ENCODE data around the gene CCDC34.
"Not testable (repeated sequence)": the region's sequence is repeated elsewhere in the genome, so short reads cannot be mapped to it uniquely, and the experiment has no call there.

The CCDC34 gene

DNA sequence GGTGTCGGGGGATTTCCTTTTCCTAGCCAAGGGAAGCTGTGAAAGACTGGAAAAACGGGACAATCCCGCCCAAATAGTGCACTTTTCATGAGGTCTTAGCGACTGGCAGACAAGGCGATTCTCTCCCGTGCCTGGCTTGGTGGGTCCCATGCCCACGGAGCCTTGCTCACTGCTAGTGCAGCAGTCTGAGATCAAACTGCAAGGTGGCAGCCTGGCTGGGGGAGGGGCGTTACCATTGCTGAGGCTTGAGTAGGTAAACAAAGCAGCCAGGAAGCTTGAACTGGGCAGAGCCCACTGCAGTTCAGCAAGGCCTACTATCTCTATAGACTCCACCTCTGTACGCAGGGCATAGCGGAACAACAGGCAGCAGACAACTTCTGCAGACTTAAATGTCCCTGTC lies 41.7 kb downstream of the CCDC34 start:
- DNase-seq (ENCODE audit: low spot score): not testable (repeated sequence)

DNA sequence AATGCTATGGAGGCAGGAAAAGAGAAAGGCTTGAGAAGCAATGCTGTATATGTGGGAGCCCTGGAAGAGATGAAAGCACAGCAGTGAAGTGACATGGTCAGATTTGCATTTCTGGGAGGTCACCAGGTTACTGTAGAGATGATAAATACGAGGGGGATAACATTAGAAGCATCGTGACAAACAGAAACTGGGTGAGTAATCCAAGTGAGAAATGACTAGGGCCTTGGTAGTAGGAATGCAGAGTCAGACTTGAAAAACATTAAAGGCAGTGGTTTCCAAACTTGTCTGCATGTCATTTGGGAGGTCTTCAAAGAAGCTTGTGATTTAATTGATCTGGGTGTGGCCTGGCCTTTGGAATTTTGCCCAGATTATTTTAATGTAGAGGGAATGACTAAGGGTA lies 43.9 kb downstream of the CCDC34 start:
- DNase-seq (ENCODE audit: low spot score): peak; percentile 31

DNA sequence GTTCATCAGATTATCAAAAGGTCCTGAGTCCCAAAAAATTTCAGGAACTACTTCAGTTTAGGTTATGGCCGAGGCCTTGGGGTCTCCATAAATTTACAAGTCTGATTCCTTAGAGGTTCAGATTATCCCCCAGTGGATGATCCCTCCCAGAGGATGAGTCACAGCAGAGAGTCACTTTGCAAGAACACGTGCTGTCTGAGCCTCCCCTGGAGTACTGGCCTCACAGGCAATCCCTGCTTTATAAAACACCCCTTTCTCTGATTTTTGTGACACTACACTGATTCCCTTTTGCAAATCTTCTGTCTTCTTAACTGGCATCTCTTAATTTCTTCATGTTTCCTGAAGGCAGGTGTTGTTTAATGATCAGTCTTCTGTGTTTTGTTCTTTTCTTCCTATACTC lies 45.3 kb downstream of the CCDC34 start:
- no peak for DNase-seq (ENCODE audit: low spot score)

DNA sequence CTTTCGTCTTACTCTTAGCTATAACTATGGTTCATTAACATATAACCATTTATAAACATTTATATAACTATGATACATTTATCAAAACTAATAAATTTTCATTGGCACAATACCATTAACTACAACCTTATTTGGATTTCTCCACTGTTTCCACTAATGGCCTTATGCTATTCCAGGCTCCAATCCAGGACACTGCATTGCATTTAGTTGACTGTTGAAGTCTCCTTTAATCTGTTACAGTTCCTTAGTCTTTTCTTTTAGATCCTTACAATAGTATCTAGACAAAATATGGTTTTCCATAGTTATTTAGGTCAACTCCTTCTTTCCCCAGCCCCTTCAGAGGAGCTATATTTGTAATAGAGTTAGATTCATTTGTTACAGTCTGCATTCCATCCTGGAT lies 47.2 kb downstream of the CCDC34 start:
- no peak for DNase-seq (ENCODE audit: low spot score)

DNA sequence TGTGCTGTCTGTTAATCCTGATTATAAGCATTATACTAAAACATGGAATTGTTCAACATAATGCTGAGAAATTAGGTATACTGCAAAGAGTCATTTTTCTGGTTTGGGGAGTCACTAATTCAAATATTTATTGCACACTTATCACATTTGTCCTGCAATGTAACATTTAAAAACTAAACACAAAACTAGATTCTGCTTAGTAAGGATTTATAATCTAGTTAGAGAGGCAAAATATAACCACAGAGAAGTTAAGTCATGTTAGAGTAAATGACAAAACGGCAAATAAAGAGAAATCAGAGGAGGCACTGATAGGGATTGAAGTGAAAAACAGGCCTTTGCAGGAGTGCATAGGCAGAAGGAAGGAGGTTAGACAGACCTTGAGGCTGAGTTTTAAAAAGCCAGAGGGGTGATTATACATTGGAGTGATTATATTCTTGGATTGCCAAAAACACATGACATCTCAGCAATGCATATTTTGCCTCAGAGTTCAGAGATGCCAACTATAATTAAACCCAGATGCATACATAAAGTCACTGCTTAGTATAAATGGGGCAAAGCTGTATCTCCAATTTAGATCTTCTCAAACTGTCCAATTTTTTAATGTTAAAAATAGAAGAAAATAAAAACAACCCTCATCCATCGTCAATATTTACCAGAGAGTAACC lies 49.7 kb downstream of the CCDC34 start:
- DNase-seq (ENCODE audit: low spot score): no peak

DNA sequence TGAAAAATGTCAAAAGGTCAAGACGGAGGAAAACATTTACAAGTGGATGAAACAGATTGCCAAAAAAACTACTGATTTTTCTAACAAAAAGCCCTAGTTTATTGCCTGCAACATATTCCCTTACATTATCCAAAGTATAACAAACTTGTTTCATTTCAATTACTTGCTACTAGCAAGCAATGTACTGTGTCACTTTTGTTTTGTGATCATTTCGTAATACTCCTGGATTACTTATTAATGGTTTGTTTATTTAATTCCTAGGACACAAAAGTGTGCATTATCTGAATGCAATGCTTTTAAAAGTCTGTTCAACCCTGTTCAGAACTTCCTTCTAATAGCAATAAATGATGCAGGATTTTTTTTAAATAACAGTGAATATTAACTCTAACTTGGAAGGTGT lies 50.9 kb downstream of the CCDC34 start:
- DNase-seq (ENCODE audit: low spot score): no peak

DNA sequence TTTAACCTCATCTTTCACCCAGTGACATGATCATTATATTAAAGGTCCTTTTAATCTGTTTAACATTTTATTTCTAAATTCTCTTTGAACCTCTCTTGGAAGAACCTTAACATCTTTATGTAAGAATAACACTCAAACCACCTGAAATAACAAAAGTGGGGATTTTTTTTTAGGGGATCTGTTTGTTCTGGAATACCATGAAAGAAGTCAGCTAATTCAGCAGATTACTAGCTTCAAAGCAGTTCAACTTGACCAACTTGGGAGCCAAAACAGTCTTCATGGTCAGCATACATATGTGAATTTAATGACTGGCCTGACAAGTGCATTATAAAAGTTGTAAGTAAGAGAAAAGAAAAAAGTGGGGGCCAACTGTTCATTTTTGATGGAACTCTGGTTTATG lies 52.3 kb downstream of the CCDC34 start:
- DNase-seq (ENCODE audit: low spot score): no peak

DNA sequence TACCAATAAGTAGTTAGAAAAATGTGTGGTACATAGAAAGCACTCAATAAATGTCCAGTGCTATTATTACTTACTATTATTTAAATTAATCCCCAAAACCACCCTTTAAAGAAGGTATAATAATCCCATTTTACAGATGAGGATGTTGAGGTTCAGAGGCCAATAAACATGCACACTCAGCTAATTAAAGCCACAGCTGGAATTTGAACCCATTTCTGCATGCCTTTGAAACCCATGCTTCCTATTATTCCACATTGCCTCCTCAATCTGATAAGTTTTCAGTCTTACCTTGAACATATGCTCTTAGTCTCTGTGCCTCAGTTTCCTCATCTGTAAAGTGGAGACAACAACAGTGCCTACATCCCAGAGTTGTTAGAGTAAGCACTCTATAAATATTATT lies 52.8 kb downstream of the CCDC34 start:
- DNase-seq (ENCODE audit: low spot score): no peak

DNA sequence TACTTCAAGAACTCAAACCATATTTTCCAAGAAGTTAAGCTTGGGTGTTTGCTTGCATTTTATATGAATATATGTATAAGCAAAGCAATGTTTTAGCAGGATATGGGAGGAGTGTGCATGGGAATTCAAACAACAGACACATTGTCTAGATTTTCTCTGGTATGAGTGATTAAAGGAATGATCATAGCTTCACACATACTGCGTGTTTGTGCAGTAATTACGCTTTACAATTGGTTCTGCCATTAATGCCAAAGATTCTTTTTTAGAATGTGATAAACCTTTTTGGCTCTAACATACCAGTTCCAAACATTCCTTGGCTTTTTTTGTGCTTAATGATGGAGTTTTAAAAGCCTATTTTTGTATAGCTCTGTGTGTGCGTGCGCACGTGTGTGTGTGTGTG lies 54.0 kb downstream of the CCDC34 start:
- no peak for DNase-seq (ENCODE audit: low spot score)

DNA sequence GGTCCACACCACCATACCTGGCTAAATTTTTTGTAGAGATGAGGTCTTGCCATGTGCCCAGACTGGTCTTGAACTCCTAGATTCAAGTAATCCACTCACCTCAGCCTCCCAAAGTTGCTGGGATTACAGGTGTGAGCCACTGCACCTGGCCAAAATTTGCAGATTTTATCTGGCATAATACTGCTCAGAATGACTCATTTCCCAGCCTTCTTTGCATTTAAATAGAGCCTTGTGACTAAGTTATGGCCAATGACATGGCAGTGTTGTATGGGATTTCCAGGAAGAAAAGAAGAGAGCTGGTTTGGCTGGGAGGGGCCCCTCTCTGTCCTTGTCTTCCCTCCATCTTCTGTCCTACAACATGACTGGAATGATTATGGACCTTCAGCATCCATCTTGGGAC lies 55.8 kb downstream of the CCDC34 start:
- DNase-seq (ENCODE audit: low spot score): no peak

DNA sequence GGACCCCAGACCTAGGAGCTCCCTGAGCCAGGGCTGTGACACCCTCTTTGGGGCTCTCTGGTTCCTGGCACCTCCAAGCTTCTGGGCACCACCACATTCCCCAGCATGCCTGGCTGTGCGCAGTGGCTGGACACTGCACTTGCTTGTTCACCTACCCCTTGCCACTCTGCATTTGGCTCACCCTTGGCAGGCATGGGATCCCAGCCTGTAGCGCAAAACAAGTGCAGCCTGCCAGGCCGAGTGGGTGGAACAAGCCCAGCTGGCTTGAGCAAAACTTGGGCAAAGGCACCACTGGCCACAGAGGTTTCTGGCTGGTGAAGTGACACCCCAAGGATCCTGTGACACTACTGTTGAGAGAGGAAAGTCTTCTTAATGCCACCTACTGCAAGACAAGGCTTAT lies 57.3 kb downstream of the CCDC34 start:
- no peak for DNase-seq (ENCODE audit: low spot score)

DNA sequence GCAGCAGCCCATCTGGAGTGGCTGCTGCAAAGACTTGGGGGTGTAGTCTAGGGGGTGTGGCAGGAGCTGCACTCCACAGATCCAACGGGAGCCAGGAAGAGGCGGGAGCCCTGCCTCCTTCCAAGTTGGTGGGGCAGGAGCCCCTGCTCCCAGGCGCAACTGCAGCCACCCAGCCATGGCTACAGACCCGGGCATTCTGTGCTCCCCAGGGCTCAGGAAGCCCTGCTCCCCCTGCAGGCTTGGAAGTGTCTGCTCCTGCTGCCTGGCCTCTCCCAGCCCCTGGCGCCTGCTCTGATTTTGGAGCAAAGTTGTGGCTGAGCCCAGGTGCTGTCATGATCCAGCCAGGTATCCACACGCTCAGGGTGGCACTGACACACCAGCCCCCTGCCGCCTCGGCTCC lies 58.5 kb downstream of the CCDC34 start:
- no peak for DNase-seq (ENCODE audit: low spot score)

DNA sequence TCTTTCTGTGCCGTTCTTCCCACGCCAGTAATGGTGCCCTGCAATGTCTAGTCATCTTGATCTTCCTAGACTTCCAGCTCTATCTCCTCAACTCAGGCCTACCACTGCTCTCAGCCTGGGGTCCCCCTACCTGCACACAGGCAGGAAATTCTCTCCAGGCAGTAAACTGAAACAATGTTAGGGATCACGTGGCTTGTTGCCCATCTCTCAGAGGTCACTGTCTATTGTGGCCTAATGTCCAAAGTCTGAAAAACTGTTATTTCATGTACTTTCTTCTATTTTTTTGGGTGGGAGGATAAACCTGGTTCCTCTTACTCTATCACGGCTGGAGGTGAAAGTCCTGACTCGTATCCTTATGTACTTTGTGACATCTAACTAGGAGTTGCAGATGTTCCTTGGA lies 59.1 kb downstream of the CCDC34 start:
- DNase-seq (ENCODE audit: low spot score): no peak

DNA sequence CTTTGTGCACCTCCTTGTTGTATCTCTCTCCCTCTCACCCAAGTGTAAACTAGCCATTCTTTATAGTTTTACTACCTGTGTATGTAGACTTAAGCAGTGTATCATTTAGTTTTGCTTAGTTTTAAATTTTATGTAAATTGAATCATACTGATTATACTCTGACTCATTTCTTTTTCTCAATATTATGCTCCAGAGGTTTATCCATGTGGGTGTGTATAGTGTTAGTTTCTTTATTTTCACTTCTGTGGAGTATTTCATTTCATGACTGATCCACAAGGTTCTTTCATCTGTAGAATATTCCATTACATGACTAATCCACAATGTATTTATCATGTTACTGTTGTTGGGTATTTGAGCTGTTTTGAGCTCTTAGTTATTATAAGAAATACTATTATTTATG lies 62.0 kb downstream of the CCDC34 start:
- DNase-seq (ENCODE audit: low spot score): no peak

DNA sequence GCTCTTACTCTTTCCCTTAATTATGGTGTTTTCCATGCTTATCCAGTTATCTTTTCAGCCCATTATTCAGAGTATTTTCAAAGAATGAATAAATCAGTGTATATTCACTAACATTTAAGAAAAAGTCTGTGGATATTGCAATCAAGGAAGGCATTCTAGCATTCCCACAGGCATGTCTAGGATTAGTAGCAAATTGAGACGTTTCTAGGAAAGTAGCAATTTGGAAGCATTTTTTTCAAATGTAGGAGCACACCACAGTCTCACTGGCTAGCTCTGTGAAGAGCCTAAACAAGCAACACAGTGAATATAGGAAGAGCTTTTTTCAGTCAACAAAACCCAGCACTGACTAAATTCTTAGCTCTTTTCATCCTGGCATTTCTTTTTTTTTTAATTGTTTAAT lies 65.4 kb downstream of the CCDC34 start:
- no peak for DNase-seq (ENCODE audit: low spot score)

DNA sequence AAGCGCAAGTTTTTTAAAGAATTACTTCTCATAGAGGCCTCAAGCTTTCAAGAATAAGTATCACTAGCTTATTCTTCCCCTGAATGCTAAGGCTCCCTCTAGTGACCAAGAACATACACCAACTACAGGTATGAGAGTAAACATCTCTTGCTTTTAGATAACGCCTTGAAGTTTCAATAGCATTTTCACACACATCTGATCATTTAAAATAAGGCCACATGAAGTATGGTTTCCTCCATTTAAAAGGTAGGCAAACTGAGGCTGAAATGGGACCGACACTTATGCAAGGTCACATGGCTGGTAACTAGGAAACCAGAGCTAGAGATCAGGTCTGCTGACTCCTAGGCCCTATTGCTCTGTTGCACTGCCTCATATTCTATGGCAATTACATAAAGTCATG lies 66.5 kb downstream of the CCDC34 start:
- peak; percentile 56 for DNase-seq (ENCODE audit: low spot score)

DNA sequence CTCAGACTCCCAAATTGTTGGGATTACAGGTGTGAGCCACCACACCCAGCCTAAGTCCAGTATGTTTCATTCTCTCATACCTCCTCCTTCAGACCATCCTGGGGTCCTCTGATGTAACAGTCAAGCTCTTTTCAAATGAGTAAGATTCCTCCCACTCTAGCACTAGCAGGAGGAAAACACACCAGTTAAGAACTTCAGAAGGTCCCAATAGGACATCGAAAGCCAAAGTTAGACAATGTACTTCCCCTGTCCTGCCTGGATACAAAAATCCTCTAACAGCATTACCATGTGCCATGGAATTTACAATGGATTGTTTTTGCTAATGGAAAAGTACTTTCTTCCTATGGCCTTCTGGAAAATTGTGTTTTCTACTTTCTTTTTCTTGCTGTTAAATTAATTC lies 67.1 kb downstream of the CCDC34 start:
- DNase-seq (ENCODE audit: low spot score): no peak

DNA sequence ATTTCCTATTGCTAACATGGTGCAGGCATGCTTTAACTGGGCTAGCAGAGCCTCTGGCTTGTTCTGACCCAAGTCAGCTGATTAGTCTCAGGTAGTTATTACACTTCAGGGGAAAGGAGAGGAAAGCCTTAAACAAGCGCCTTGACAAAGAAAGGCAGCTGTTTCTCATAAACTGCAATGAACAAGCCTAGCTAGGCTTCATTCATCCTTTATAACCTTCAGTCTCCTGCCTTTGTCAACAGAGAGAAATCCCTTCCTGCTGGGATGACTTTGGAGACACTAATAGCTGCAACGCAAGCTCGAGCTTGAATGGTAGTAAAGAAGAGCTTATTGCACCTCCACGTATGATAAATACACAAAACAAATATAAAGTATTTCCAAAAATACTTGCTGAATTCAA lies 68.4 kb downstream of the CCDC34 start:
- no peak for DNase-seq (ENCODE audit: low spot score)

DNA sequence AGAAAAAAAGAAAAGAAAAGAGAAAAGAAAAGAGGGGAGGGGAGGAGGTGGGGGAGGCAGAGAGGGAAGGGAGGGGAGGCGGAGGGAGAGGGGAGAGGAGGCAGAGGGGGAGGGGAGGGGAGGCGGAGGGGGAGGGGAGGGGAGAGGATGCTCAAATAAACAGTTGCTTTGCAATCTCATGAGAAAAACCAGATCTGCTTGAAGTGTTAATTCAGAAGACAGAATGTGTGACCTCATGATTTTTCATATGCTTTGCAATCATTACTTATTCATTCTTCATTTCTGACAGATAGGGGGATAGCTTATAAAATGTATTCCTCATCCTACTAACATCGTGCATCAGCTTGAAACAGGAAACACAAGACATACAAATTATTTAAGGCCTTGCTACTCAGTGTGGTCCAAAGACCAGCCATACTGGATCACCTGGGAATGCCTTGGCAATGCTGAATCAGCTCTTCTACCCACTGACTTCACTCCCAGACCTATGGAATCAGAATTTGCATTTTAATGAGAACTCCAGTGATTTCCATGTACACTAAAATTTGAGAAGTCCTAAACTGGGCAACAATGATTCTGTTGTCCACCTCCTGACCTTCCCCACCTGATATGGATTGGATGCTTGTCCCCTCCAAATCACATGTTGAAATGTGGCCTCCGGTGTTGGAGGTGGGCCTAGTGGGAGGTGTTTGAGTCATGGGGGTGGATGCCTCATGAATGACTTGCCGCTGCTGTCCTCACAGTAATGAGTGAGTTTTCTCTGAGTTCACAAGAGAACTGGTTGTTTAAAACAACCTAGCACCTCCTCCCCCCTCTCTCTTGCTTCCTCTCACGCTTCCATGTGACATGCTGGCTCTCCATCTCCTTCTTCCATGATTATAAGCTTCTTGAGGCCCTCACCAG lies 69.2 kb downstream of the CCDC34 start:
- DNase-seq (ENCODE audit: low spot score): no peak

DNA sequence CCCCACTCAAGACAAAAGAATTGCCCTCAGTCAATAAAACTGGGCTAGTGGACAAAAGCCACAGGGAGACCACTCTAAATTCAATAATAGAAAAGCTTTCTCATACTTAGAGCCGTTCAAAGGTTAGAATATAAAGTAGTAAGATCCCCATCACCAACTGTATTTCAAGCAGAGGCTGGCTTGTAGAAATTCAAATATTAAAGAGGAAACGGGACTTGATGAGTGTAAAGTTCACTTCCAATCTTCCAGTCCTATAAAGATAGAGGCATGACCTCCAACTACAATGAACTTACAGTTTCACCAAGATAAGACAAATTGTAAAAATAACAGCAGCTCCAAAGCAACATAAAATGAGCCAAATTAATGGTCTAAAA lies 70.4 kb downstream of the CCDC34 start:
- no peak for DNase-seq (ENCODE audit: low spot score)

DNA sequence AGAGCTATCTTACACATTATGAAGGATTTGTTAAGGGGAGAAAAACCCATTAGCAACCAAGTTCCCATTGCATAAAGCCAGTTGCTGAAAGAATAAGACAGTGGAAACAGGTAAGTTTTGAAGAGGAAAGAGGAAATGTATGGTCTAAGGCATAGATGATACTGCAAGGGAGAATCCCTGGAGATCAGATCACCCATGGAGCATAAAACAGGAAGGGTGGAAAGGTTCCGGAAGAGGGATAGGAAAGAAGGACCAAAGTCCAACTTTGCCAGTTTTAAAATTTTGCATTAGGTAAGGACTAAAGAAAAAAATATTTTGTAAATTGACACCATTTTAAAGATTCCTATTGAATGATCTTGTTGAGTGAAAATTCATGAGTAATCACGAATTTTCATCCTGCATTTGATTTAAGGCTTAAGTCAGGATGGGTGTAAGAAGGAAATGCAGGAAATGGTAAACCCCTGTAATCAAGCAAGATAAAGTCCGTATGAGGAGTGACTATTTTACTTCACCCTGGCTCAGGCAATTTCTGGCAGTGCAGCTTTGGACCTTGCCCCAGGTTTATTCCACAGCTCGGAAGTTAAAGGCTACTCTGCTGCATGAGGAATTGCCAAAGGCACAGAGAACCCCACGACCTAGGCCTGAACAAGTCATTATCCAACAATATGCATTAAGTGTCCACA lies 70.9 kb downstream of the CCDC34 start:
- DNase-seq (ENCODE audit: low spot score): peak; percentile 31

DNA sequence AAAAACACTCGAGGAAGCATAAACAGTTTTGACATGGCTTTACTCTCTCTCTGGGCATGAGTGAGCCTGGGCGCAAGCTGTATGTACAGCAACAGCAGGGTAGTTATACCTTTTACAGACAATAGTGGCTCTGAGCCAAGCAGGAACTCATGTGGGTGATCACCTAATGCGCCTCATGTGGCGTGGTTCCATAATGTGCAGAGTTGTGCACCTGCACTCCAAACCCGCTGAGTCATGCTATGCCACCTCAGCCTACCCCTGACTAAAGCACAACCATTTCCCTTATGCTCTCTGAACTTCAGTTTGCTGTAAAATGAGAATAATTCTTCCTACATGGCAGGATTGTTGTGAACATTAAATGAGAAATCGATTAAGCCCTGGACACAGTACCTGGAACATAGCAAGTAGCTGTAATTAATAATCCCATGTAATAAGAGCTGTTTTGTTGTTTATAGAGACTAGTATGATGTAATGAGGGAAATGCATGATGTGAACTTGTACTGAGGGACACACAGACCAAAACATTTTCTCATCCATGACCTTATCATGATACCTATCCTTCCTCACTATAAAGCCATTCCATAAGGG lies 71.6 kb downstream of the CCDC34 start:
- DNase-seq (ENCODE audit: low spot score): no peak
